Glomerular visceral epithelial cell (primary cell): ENCODE results near the gene ADCY2.
A peak's percentile ranks its signal among the peaks of the same experiment; 100 is the strongest.

Source experiments
- DNase-seq: peaks from one replicate; pipeline ENCODE4 v3.0.0-alpha.2; 2016; ENCODE audit errors: extremely low spot score

The ADCY2 gene

DNA sequence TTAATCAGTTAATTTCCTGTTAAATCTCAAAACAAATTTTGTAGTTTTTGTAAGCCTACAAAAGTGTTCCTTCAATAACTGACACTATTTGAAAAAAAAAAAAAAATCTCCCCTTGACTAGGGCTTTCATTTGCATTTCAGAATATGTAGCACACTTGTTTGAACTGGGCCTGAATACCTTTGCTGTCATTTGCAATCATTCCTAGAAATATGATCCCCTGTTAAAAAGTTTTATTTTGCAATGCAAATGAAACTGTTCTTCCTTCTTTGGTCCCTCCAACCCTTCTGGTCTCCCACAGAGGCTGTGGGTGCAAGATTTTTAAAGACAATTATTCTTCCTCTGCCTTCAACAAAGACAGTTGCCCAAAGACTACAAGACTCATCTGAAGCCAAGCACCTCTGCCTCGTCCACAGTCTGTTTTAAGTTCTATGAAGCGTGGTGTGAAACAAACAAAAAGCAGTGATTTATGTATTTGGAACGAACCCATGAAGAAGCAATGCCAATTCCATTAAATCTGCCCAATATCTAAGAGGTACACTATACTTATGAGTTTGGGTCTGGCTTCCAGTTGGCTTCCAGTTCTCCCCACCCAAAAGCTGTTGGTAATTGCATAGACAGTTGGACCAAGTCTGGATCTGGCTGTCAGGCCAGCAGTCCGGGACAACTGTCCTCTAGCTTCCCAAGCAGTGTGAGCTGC, 388.9 kb downstream of the ADCY2 start:
- no peak for DNase-seq

DNA sequence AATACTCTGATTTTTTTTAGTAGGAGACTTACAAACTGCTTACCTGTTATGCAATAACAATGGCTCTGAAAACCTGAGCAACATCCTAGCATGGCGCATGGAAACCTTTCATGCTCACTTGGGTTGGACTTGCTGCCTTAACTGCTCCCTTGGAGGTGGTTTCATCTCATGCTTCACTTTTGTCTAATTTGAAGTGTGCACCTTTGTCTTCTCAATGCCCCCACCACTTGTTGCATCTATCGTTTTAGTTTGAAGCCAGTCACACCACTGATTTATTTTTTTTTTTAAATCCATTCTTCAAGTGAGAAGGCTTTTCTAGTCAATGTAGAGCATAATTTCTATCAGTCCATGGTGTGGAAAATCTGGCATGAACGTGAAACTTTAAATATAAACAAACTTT, 391.8 kb downstream of the ADCY2 start:
- no peak for DNase-seq

DNA sequence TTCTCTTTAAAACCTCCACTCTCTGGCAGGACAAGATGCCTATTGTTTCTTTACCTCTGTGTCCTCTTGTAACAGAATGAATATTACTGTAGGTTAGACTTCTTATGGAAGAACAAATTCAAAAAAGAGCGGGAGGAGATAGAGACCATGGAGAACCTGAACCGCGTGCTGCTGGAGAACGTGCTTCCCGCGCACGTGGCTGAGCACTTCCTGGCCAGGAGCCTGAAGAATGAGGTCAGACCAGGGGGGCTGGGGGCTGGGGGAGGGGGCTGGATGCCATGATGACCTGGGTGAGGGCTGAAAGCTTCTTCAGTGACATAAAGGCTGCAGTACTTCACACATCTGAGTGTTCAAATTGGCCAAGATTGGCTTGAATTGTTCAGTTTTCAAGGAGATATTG, 393.6 kb downstream of the ADCY2 start:
- DNase-seq = no peak

DNA sequence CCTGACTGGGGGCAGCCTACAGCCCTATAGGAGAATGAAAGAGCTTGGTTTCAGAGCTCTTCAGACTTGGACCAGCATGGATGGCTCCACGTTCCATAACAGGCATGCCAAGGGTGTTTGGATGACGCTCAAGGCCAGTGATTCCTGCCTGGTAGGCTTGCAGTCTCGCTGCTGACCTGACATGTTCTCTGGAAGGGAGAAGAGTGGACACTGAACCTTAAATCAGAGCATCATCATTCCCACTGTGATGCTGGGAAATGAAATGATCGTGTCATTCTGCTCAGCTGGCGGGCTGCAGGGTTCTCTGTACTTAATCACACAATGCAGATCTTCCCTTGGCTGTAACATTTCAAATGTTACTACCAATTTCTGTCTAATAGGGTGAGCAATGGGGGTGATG, 398.0 kb downstream of the ADCY2 start:
- no peak for DNase-seq

DNA sequence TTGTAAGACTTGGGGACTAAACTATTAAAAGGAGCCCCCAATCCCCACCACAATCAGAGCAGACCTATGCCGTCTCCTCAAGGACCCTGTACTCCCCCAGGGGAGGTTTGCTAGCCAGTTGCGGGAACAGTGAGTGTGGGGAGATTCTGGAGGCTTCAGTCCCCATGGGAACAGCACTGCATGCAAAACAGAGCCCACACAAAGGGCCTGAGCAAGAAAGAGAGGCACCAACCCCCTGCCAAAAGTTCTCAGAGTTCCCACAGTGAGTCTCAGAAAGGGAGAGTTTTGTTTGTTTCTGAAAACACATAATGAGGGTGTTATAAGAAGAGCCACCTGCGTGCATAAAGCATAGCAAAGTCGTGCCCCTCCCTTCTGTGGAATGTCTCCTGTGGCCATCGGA, 398.4 kb downstream of the ADCY2 start:
- no peak for DNase-seq

DNA sequence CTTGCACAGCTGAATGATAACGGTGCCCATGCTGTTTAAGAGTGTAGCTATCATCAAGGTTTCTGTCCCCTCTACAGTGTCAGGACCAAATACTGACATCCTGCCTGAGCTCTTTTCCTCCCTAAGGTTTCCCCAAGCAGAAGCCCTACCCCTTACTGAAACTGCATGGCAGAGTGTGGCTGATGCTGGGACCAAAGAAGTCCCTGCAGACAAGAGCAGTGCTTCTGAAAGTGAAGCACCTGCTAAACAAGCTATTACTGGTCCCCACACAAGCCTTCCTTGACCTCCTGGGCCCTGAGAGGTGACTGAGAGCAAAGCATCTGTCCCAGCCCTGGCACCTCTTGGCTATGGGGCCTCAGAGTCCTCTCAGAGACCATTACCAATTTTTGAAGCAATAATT, 398.9 kb downstream of the ADCY2 start:
- DNase-seq = no peak

DNA sequence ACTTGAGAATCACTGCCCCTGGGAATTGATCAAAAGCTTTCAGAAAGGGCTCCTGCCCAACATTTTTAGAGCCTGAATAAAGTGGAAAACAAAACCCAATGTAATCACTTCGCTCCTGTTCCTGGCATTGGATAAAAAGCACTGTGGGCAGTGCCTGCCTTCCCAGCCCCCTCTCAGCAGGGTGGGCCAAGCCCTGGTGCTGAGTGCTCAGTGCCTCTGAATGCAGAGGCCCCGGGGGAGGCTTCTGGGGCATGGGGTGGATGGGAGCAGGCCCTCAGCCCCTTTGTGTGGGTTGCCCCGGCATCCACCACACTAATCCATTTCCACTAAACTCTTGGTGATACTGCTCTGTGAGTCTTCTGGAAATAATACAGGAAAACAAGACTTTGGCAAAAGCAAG, 399.4 kb downstream of the ADCY2 start:
- no peak for DNase-seq

DNA sequence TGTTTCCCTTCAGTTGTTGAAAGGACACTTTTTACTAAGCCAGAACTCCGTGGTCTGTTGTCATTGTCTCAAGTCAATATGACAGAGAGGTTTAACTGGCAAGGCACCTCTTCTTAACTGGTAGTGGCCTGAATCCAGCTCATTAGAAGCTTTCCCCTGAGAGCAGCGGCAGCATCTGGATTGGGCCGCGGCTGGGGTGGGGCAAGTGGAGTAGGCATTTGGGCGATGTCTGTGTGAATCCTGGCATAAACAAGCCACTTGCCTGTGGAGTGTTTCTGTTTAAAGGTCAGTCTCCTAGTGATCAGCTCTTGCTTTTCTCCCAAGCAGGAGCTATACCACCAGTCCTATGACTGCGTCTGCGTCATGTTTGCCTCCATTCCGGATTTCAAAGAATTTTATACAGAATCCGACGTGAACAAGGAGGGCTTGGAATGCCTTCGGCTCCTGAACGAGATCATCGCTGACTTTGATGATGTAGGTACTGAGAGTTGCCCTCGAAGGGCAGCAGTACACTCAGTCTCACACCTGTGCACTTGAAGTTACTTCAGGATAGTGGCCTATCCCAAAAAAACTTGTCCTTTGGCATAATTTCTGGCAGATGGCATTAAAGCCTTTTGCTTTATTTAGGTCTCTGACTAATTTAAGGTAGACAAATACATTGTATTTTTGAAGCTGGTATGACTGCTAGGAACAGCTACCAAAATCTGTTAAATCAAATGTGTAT, 406.1 kb downstream of the ADCY2 start:
- no peak for DNase-seq

DNA sequence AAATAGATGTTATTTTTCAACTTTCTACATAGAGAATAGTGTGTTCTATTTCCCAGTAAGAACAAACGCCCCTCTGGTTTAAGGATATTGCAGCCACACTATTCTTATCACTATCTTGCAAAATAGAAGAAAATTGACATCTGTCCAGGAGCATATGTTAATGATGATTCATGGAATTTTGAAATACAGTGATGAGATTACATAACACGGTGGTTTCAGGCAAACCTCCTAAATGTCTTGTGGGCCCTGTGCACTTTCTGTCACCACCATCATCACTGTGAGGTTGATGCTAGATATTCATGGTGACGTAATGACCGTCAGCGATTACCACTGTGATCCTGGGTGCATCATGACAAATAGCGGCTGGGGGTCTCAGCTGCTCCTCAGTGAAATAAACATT, 406.9 kb downstream of the ADCY2 start:
- no peak for DNase-seq

DNA sequence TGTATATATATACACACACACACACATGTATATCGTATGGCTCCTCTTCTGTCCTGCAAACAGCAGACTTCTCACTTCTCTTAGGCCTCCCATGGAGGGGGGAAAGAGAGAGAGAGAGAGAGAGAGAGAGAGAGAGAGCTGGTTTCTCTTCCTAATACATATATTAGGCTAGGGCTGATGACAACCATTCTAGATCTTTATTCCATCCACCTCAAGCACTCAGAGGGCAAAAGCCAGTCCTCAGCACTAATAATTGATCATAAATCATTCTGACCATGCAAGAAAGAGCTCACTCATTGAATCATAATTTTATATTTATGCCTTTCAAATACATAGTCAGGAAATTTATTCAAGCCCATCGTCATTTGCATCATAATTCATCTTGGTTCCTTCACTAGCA, 408.0 kb downstream of the ADCY2 start:
- no peak for DNase-seq

DNA sequence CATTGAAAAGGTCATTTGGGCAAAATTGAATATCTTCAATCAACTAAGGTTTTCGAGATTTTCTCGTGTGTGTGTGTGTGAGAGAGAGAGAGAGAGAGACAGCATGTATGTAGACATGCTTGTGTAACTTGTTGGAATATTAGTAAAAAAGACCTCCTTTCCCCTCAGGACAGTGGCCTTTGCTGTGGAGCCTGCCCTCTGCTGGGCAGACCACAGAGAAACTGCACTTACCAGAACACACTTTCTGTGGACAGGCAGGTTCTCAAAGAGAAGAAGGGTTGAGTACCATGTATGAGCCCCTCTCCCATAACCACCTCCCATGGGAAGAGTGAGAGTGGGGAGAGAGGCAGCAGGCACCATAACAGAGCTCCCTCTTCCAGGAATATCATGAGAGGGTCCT, 409.4 kb downstream of the ADCY2 start:
- DNase-seq = no peak

DNA sequence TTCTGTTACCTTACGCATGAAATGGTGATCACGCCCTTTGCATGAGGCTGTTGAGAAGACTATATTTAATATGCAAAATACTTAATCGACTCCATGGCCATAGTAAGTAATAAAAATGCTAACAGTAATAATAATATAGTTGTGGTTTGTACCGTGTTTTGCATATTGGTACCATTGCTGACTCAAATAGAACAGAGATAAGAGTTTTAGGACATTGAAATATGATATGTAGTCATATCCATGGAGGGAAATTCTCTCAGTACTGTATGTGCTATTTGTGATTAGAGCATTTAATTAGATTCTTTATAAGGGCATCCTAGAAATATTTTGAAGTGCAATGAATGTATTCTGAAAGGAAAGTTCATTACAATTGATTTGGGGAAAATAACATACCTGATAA, 413.1 kb downstream of the ADCY2 start:
- DNase-seq = no peak

DNA sequence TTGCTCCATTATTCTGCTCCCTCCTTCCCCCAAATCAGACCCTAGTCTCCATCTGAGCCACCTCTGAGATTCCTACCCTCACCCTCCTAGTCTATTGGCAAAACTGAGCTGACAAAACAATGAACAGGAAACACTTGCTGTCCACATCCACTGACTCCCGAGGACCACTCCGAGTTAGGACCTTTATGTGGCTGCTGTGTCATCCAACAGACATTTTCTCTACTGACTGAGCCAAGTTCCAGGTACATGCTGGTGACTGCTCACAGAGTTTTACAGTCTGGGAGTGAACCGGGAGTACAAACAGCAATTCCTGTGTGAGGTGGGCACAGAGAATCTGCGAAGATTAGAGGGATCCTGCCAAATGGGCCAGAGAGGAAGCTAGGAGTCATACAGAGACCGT, 415.8 kb downstream of the ADCY2 start:
- DNase-seq = no peak

DNA sequence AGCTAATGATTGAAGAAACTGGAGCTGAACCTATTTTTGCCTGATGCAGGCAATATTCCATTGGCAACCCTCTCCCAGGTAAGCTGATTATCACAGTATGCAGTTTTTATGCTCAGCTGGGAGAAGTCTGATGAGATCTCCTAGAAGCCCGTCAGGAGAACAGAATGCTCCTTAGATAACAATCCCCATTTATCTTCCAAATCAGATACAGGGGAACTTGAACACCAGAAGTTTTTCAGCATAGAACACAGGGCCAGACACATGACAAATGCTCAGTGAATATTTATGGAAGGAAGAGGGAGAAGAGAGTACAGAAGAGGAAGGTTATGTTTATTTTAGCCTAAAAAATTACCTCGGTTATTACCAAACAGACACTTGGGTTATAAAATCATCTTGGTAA, 417.1 kb downstream of the ADCY2 start:
- no peak for DNase-seq

DNA sequence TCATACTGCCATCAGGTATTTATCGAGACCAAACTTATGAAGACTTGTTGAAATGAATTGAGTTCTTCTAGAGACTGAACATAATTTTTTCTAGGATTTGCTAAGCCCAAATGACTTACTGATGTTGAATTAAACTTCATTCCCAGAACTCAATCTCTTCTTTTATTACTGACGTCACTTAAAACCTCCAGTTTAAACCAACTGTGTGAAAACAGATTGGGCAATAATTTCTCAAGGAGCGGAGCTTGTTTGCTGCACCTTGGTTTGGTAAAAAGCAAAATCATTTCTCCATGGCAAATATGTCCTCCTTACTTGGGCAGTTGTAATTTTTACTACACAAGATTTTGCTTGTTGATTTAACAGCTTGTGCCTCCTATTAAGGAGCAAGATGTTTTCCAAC, 417.6 kb downstream of the ADCY2 start:
- no peak for DNase-seq

DNA sequence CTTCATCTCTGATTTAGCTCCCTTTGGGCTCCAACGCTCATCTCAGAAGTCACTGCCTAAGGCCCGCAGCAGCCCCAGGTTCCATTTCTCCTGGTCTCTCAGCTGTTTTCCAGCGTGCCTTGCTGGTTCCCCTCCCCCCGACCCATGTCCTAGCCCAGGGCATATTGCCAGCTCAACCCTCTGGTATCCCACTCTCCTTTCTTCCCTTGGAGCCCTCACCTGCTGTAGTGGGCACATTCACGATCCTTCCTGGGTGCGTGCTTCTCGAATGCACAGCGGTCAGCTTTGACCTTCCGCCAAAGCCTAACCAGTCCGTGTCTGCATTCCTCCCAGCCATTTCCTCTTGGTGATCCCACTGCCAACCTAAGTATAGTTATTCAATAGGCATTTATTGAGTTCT, 418.9 kb downstream of the ADCY2 start:
- no peak for DNase-seq

DNA sequence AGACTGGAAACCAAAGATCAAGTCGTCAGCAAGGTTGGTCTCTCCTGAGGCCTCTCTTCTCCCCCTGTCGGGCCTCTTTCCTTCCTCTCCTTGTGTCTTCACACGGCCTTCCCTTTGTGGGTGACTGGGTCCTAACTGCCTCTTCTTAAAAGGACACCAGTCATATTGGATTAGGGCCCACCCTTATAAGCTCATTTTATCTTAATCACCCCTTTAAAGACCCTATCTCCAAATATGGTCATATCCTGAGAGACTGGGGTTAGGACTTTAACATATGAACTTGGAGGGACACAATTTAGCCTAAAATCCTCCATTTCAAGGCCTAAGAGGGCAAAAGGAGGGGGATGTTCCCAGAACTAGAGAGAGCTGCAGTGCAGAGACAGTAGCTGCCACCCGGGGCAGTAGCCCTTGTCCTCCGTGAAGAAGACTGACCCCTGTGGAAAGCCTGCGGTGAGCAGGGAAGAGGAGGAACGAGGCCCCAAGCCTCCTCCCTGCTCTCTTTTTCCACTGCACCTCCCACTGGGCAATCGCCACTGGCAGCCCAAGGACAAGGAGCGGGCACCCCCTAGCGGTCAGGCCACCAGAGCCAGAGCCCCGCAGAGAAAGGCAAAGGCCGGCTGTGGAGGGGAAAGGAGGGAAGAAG, 420.1 kb downstream of the ADCY2 start:
- peak; percentile 68 for DNase-seq

DNA sequence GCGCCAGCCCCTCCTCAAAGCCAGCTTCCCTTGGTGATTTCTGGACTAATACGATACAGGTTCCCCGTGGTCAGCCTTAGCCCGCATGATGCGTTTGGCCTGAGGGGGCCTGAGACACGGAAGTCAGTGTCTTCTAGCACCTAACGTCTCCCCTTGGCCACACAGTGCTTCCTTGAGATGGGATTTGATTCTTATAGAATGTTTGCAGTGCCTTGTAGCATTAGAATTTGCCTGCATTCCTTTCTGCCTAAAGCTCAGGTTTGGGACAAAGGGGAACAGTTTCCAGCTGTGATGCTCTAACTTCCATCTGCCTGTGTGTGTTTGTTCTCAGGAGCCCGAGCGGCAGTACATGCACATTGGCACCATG, 420.6 kb downstream of the ADCY2 start:
- no peak for DNase-seq

DNA sequence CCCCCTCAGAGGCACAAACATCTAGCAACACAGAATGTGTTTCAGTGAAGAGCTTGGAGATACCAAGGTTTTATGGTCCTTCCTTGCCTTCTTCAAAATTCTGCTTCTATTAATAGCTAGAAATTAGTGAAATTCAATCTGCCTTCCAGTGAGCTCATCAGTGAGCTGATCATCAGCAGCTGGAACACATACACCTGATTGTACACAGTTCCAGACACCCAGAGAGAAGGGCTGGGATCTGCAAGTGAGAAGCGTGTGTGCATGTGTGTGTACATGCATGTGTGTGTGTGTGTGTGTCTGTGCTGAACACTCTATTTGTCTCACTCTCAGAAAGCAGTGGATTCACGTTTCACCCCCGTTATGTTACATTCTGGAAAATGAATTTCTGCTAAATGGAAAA, 426.5 kb downstream of the ADCY2 start:
- DNase-seq = no peak

DNA sequence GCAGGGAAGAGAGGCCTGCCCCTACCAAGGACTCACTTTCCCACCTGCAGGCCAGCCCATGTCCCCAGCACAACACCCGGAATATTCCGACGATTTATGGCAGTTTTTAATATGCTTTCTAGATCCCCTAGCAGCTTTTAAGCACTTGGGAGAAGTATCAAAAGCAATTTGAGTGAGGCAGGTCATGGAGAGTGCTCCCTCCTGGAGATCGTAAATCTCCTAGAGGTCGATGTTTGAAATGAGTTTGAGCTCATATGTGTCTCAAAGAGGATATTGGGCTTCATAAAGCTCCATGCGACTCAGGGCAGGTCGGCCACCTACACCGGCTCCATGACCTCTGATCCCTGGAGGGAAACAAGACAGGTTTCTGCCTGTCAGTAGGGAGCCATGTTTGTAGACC, 427.7 kb downstream of the ADCY2 start:
- DNase-seq = no peak

DNA sequence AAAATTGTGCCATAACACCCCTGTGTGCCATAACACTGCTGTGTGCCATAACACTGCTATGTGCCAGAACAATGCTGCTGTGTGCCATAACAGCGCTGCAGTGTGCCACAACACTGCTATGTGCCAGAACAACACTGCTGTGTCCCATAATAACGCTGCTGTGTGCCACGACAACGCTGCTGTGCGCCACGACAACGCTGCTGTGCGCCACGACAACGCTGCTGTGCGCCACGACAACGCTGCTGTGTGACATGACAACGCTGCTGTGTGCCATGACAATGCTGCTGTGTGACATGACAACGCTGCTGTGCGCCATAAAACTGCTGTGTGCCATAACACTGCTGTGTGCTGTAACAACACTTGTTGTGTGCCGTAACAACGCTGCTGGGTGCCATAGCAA, 429.1 kb downstream of the ADCY2 start:
- DNase-seq = no peak

DNA sequence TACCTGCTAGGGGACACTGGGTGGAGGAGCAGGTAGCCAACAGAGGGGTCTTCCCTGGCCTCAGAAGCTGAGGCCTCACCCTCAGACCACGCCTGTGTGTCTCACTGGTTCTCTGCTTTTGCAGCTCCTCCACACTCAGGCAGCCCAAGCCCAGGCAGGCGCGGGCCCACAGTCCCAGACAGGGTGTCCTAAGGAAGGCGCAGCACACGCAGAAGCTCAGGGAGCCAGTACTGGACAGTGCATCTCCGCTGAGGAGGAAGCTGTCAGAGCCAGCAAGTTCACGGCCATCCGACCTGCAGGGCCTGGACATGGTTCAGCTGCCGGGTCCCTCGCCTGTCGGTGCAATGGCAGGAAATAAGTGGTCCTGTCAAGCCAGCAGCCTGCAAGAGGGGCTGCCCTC, 429.7 kb downstream of the ADCY2 start:
- DNase-seq = no peak

DNA sequence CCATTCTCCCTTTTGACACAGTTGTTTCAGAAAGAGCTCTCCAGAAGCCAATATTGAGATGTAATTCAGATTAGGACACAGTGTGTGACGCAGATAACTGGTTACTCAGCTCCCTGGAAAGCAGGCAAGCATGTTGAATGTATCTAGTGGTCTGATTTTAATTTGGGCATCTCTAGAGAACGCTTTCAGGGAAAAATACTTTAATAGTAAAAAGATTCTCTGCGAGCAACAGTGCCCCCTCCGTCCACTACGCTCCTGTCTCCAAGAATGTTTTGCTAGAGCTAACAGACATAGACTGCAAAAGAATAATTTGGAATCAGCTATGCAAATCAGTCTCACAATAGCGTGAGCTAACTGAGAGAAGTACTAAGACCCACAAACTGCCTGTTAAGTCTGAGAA, 431.7 kb downstream of the ADCY2 start:
- no peak for DNase-seq
